Skeletal muscle satellite cell (primary cell): Measurements from ENCODE around the gene MRPL11. TPM values are rescaled to one million over a fixed set of nuclear protein-coding genes. Genes with fewer than 3 reads are reported as not detected.

Source experiments
- H3K27me3 ChIP-seq: 2 replicates; pipeline ENCODE4 v1.7.0; 2013; ENCODE audit warnings: low read length; ENCODE audit not compliant: control insufficient read depth, insufficient read depth
- H3K36me3 ChIP-seq: 2 replicates; pipeline ENCODE4 v1.7.0; 2013; ENCODE audit warnings: mild to moderate bottlenecking, control low read depth, low read length; ENCODE audit not compliant: insufficient read depth
- H3K4me1 ChIP-seq: 2 replicates; pipeline ENCODE4 v1.7.0; 2013; ENCODE audit warnings: low read length; ENCODE audit not compliant: control insufficient read depth, insufficient read depth
- H3K4me2 ChIP-seq: 2 replicates; pipeline ENCODE4 v1.7.0; 2013; ENCODE audit warnings: mild to moderate bottlenecking, low read length
- H3K4me3 ChIP-seq: 2 replicates; pipeline ENCODE4 v1.7.0; 2013; ENCODE audit warnings: low read length
- H3K9ac ChIP-seq: 2 replicates; pipeline ENCODE4 v1.7.0; 2013; ENCODE audit warnings: mild to moderate bottlenecking, low read depth, low read length, moderate library complexity
- H3K9me3 ChIP-seq: replicated peaks from 2 replicates; pipeline ENCODE4 v1.7.0; 2013; ENCODE audit warnings: mild to moderate bottlenecking, control low read depth, low read length
- total RNA-seq: library from RNA; depleted of rRNA; stranded (reverse); fragments of >200 nt; gene quantifications from 2 replicates; pipeline ENCODE4 v1.2.3, GENCODE V29; 2012; rRNA removed

The MRPL11 gene
- 45.1 and 50.0 TPM in 2 replicates for total RNA-seq

DNA sequence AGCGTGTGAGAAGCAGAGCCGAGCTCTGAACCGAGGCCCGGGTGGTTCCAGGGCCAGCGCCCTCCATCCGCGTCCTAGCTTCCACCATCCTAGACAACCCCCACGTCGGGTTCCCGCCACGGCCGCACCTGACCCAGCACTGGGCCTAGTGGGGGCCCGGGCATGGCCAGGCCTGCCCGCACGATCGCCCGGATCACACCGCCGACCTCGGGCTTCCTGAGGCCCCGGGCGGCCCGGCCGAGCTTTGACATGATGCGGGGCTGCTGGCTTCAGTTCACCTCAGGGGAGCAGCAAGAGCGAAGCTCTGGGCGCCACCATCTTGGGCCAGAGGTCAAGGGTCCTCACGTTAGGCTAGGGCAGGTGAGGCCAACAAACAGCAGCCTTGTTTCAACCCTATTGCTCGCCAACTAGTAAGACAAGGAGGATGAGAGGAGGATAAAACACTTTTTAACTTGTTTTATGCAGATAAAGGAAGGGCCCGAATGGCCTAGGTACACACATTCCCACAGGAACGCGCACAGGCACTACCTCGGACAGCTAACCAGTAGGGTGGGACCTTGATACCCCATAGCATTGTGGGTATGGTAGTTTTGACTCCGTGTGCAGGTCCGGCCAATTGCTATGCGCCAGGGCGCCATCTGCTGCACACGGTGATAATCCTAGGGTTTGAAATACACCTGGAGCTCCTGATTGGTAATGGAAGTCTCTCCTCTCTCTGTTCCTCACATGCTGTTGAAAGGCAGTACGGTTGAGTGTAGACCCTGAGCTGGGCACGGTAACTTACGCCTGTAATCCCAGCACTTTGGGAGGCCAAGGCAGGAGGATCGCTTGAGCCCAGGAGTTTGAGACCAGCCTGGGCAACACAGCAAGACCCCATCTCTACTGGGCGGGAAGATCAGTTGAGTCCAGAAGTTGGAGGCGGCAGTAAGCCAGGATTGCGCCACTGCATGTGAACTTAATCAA is at the start of gene MRPL11:
MRPL11 (minus strand) TSS at position 345 of the 963 bp plus-strand sequence; CDS start at position 251, 94 bp downstream.
- peaks cover 2% of the 10 kb centered on the region for H3K27me3 ChIP-seq
- H3K9ac ChIP-seq, result peak within 1 kb of the TSS; percentile 89
- peaks cover 6% of the 10 kb centered on the region for H3K36me3 ChIP-seq
- peak within 1 kb of the TSS; percentile 83 for H3K4me3 ChIP-seq
- H3K9me3 ChIP-seq, result peaks cover 8% of the 10 kb centered on the region
- H3K4me1 ChIP-seq, result peaks cover 14% of the 10 kb centered on the region
- H3K4me2 ChIP-seq, result peak within 1 kb of the TSS; percentile 84

- H3K9ac ChIP-seq, result no peak overlapping the region
- H3K36me3 ChIP-seq, result peaks cover 24% of the 10 kb centered on the region
- no peak overlapping the region for H3K4me2 ChIP-seq
- H3K4me1 ChIP-seq, result peaks cover 11% of the 10 kb centered on the region
- no peak overlapping the region for H3K4me3 ChIP-seq
- H3K9me3 ChIP-seq, result no peaks in the 10 kb centered on the region
- no peaks in the 10 kb centered on the region for H3K27me3 ChIP-seq
These were observed 46.2 kb upstream of the MRPL11 start for GRCh38 chr11:66484806-66485380.

- H3K4me3 ChIP-seq, result peak within 1 kb of the TSS; percentile 79
- H3K36me3 ChIP-seq, result no peaks in the 10 kb centered on the region
- no peaks in the 10 kb centered on the region for H3K27me3 ChIP-seq
- H3K9ac ChIP-seq, result peak within 1 kb of the TSS; percentile 95
- H3K4me2 ChIP-seq, result peak within 1 kb of the TSS; percentile 83
- no peaks in the 10 kb centered on the region for H3K9me3 ChIP-seq
- H3K4me1 ChIP-seq, result peaks cover 19% of the 10 kb centered on the region
These were observed 41.7 kb upstream of the MRPL11 start, which contains the start of gene DPP3 for GRCh38 chr11:66480117-66480938. DPP3 (plus strand) TSS chr11:66480434; CDS start chr11:66482201, 1,767 bp downstream.

- peak overlapping the region; percentile 79 for H3K4me3 ChIP-seq
- H3K4me2 ChIP-seq, result peak overlapping the region; percentile 83
These were observed 40.9 kb upstream of the MRPL11 start for GRCh38 chr11:66479394-66480116.

DNA sequence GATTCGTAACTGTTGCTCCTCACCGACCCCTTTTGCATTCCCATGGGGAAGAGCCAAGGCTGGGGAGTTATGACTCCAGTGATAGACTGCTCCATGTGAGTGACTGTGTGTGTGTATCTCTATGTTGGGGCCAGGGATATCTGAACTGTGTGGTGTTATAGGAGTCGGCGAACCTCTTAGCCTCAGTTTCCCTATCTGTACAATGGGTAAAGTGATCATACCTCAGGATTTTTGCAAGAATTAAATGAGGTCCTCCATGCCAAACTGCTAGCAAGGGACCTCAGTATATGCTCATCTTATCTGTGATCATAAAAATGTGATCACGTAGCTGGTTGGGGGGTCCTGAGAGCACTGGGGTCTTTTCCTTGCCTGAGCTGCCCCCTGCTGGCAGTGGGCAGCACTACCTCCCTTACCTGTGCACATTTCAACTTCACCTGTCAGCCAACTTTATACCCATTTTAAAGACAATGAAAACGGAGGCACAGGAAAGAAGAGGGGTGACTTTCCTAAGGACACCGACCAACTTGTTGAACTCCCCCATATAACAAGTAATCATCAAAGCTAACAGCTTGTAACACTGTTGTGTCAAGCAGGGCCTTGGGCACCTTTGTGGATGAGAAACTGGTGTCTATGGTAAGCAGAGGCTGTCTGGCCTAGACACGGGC is 40.2 kb upstream of the MRPL11 start:
- peak overlapping the region; percentile 83 for H3K4me2 ChIP-seq
- peak overlapping the region; percentile 95 for H3K9ac ChIP-seq
- peaks cover 19% of the 10 kb centered on the region for H3K4me1 ChIP-seq
- H3K36me3 ChIP-seq, result peaks cover 2% of the 10 kb centered on the region
- H3K27me3 ChIP-seq, result no peaks in the 10 kb centered on the region
- no peaks in the 10 kb centered on the region for H3K9me3 ChIP-seq
- peak overlapping the region; percentile 79 for H3K4me3 ChIP-seq

More at GRCh38 chr11:66479394-66480116, 40.9 kb upstream of the MRPL11 start:
- Histone ChIP-seq H3K4me1 (peaks cover 19% of the 10 kb centered on the region), H3K9me3 (no peaks in the 10 kb centered on the region), H3K27me3 (no peaks in the 10 kb centered on the region), H3K9ac (peak overlapping the region; percentile 95), H3K36me3 (no peaks in the 10 kb centered on the region)

- Histone ChIP-seq H3K4me1 (peaks cover 19% of the 10 kb centered on the region), H3K9ac (no peak overlapping the region), H3K9me3 (no peaks in the 10 kb centered on the region), H3K36me3 (peaks cover 3% of the 10 kb centered on the region), H3K4me3 (no peak overlapping the region), H3K27me3 (no peaks in the 10 kb centered on the region), H3K4me2 (no peak overlapping the region)
These were observed 38.9 kb upstream of the MRPL11 start for GRCh38 chr11:66477263-66478201.

DNA sequence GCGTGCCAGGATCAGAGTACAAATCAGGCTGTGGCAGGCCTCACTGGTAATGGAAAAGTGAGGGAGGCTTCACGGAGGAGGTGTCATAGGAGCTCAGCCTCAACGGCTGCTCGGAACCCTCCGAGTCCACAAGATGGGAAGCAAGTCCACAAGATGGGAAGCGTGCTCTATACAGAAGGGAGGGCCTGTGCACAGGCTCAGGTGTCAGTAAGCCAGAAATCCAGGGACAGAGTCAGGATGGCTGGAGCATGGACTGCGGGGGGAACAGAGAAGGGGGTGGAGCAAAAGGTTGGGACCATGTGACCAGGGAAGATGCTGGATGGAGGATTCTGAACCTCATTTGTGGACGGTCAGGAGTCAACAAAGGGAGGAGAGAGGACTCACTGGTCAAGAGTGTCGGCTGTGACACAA is 38.2 kb upstream of the MRPL11 start:
- no peak overlapping the region for H3K4me2 ChIP-seq
- no peak overlapping the region for H3K4me3 ChIP-seq
- peaks cover 12% of the 10 kb centered on the region for H3K4me1 ChIP-seq
- H3K36me3 ChIP-seq, result peaks cover 3% of the 10 kb centered on the region
- no peaks in the 10 kb centered on the region for H3K27me3 ChIP-seq
- H3K9me3 ChIP-seq, result no peaks in the 10 kb centered on the region
- no peak overlapping the region for H3K9ac ChIP-seq

- no peaks in the 10 kb centered on the region for H3K9me3 ChIP-seq
- no peak overlapping the region for H3K4me2 ChIP-seq
- peaks cover 3% of the 10 kb centered on the region for H3K36me3 ChIP-seq
- no peaks in the 10 kb centered on the region for H3K27me3 ChIP-seq
- H3K4me3 ChIP-seq, result no peak overlapping the region
- H3K9ac ChIP-seq, result no peak overlapping the region
- peaks cover 12% of the 10 kb centered on the region for H3K4me1 ChIP-seq
These were observed 37.7 kb upstream of the MRPL11 start for GRCh38 chr11:66476173-66476840.

DNA sequence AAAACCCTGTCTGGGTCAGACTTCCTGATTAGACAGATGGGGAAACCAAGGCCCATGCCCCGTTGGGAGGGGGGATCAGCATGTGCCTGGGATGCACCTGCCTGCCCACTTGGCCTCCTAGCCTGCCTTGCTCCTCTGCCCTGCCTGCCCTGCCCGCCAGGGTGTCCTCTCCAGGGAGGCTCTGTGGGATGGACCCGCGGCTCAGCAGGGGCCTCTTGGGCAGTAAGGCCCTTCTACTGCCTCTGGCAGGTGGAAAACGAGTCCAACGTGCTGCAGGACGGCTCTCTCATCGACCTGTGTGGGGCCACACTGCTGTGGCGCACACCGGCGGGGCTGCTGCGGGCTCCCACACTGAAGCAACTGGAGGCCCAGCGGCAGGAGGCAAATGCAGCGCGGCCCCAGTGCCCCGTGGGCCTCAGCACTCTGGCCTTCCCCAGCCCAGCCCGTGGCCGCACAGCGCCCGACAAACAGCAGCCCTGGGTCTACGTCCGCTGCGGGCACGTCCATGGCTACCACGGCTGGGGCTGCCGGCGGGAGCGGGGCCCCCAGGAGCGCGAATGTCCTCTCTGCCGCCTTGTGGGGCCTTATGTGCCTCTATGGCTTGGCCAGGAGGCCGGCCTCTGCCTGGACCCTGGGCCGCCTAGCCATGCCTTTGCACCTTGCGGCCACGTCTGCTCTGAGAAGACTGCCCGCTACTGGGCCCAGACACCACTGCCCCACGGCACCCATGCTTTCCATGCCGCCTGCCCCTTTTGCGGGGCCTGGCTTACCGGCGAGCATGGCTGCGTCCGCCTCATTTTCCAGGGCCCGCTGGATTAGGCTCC is 36.9 kb upstream of the MRPL11 start:
- peaks cover 8% of the 10 kb centered on the region for H3K4me1 ChIP-seq
- H3K9me3 ChIP-seq, result no peaks in the 10 kb centered on the region
- H3K4me3 ChIP-seq, result no peak overlapping the region
- peaks cover 3% of the 10 kb centered on the region for H3K36me3 ChIP-seq
- H3K27me3 ChIP-seq, result no peaks in the 10 kb centered on the region
- no peak overlapping the region for H3K4me2 ChIP-seq
- no peak overlapping the region for H3K9ac ChIP-seq
